ENCODE measurements around the gene INTS2.

Gene INTS2

DNA sequence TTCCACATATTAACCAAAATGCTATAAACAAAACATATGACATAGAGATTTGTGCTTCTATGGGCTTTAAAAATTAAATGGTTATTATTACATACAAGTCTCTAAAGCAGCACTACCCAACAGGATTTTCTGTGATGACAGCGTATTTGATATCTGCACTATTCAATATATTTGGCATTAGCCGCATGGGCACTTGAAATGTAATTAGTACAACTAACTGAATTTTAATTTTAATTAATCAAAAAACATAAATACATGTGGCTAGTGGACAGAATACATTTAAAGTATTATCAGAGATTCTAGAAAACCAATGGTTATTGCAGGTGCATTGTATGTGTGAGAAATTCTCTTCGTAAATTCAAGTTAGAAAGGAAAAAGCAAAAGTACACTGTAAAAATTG, 110.3 kb downstream of the INTS2 start:
- no peak for DNase-seq

DNA sequence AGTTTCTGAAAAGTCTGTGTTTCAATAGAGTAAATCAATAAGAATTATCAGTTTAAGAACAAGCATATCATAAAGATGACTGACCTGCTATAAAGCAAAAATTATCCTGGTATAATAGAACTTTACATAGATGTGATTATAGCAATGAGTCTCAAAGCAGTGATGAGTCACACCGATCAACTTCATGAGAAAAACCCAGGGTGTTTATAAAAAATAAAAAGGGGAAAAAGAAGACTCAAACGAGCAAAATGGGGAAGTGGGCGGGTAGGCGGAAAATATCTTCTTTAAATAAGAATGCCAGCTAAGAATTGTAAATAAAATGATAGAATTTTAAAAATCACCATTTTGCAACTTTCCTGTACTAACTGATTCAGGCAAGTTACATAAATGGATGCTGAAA, 111.2 kb downstream of the INTS2 start:
- no peak for DNase-seq

DNA sequence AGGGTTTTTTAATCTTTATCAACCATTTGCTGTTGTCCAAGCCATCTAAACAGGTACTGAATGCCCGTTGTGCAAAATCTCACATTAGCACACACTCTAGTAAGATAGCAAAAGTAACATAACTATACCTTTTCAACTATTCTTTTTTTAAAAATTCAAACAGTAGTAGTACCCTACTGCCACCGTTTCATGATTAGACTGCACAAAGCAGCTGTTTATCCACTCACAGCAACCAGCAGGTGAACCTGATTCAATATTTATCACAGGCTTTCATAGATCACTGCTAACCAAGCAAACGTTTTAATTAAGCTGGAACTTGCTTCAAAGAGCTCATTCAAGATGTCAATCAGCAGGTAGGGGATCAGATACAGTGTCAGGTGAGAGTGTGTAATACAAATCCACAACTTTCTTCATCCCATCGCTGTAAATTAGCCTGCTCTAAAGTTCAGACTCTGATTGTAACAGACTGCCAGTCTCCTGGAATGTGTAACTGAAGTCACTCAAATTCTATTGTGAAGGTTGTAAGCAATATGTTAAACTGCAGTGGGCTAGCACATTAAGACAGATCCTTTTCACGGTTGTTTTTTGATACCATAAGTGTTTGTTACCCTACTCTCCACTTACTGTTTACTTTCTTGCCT, 111.8 kb downstream of the INTS2 start:
- DNase-seq: no peak

Data from NCI-H524 treated with DMSO at 0.1 percent for 48 hours (cell line).